GM20000 (cell line): Measurements from ENCODE around the gene ARHGEF39.

Experiments
- DNase-seq: peaks from one replicate; pipeline ENCODE4 v3.0.0; 2012; ENCODE audit warnings: low spot score
- CTCF ChIP-seq: IDR thresholded peaks from 2 replicates; pipeline ENCODE4 v1.5.1; 2012; ENCODE audit warnings: mild to moderate bottlenecking, control low read depth; ENCODE audit errors: extremely low read depth, missing control alignments

ARHGEF39 gene

GRCh38 chr9:35664531-35665470, at the start of gene ARHGEF39:
Gene ARHGEF39, minus strand, starts transcription at chr9:35665195. Its CDS starts 26 bp downstream, at chr9:35665169.
- TF ChIP-seq CTCF: peak; percentile 46
- DNase-seq: peak; percentile 93

GRCh38 chr9:35714123-35714522, 49.1 kb upstream of the ARHGEF39 start:
- no peak for TF ChIP-seq CTCF
- DNase-seq: no peak

GRCh38 chr9:35713578-35713977, 48.6 kb upstream of the ARHGEF39 start:
- TF ChIP-seq CTCF: no peak
- DNase-seq: no peak

- DNase-seq: no peak
- TF ChIP-seq CTCF: no peak
These were observed 47.9 kb upstream of the ARHGEF39 start for GRCh38 chr9:35712762-35713400.

- DNase-seq: peak; percentile 48
These were observed 46.8 kb upstream of the ARHGEF39 start for GRCh38 chr9:35711501-35712428.

More at GRCh38 chr9:35711501-35712428, 46.8 kb upstream of the ARHGEF39 start:
- no peak for TF ChIP-seq CTCF
